Measurements from ENCODE around the gene PGGHG.

PGGHG gene

GRCh38 chr11:288478-289397 lies at the start of gene PGGHG:
PGGHG (plus strand) TSS chr11:289126; CDS start chr11:289817, 691 bp downstream.
- no peak for DNase-seq (ENCODE audit: low read depth)
- peak within 1 kb of the TSS; percentile 56 for H3K4me3 ChIP-seq (ENCODE audit: low read depth, low read length)
- no peak for TF ChIP-seq CTCF (conservative IDR thresholded peaks at IDR 0.05; ENCODE audit: low read depth, low read length)

GRCh38 chr11:240315-240714 lies 48.6 kb upstream of the PGGHG start:
- no peak for DNase-seq (ENCODE audit: low read depth)
- no peak overlapping the region for H3K4me3 ChIP-seq (ENCODE audit: low read depth, low read length)
- TF ChIP-seq CTCF (conservative IDR thresholded peaks at IDR 0.05; ENCODE audit: low read depth, low read length) = no peak

- DNase-seq (ENCODE audit: low read depth) = no peak
- TF ChIP-seq CTCF (conservative IDR thresholded peaks at IDR 0.05; ENCODE audit: low read depth, low read length) = no peak
Measured at GRCh38 chr11:241634-242033, 47.3 kb upstream of the PGGHG start.

GRCh38 chr11:244376-244775 lies 44.5 kb upstream of the PGGHG start:
- H3K4me3 ChIP-seq (ENCODE audit: low read depth, low read length) = no peak overlapping the region
- no peak for TF ChIP-seq CTCF (conservative IDR thresholded peaks at IDR 0.05; ENCODE audit: low read depth, low read length)
- no peak for DNase-seq (ENCODE audit: low read depth)

More at GRCh38 chr11:241634-242033, 47.3 kb upstream of the PGGHG start:
- no peak overlapping the region for H3K4me3 ChIP-seq (ENCODE audit: low read depth, low read length)

GRCh38 chr11:249062-249461 lies 39.9 kb upstream of the PGGHG start:
- no peak for TF ChIP-seq CTCF (conservative IDR thresholded peaks at IDR 0.05; ENCODE audit: low read depth, low read length)
- DNase-seq (ENCODE audit: low read depth) = no peak
- H3K4me3 ChIP-seq (ENCODE audit: low read depth, low read length) = no peak overlapping the region

- DNase-seq (ENCODE audit: low read depth) = no peak
- no peak overlapping the region for H3K4me3 ChIP-seq (ENCODE audit: low read depth, low read length)
- TF ChIP-seq CTCF (conservative IDR thresholded peaks at IDR 0.05; ENCODE audit: low read depth, low read length) = no peak
Measured at GRCh38 chr11:250274-250673, 38.7 kb upstream of the PGGHG start.

Data from choroid plexus epithelial cell (primary cell).